ENCODE results near the gene HGD. TPM values are rescaled to one million over a fixed set of nuclear protein-coding genes. Genes with fewer than 3 reads are reported as not detected.

The HGD gene
- total RNA-seq, 2 donors from 2014 or later: 0.41 TPM; not detected in 1

GRCh38 chr3:120683671-120684301 is 1.7 kb upstream of the HGD start:
- Histone ChIP-seq H3K4me3 (no peak overlapping the region), H3K4me1 (peaks cover 0 to 6% of the 10 kb centered on the region in 2 donors), H3K27ac (no peak overlapping the region), H3K27me3 (no peaks in the 10 kb centered on the region), H3K9me3 (no peaks in the 10 kb centered on the region), H3K36me3 (no peaks in the 10 kb centered on the region)
- no peak for TF ChIP-seq CTCF (IDR thresholded peaks at IDR 0.05)
- DNase-seq (ENCODE audit: low spot score): no peak

- no peak overlapping the region for H3K4me3 ChIP-seq
- no peaks in the 10 kb centered on the region for H3K36me3 ChIP-seq
- H3K4me1 ChIP-seq: peaks cover 0 to 12% of the 10 kb centered on the region in 2 donors
- H3K9me3 ChIP-seq: no peaks in the 10 kb centered on the region
- no peak for DNase-seq (ENCODE audit: low spot score)
- no peak overlapping the region for H3K27ac ChIP-seq
- no peak for TF ChIP-seq CTCF (IDR thresholded peaks at IDR 0.05)
- H3K27me3 ChIP-seq: no peaks in the 10 kb centered on the region
Measured at GRCh38 chr3:120683213-120683612, 1.2 kb upstream of the HGD start.

GRCh38 chr3:120681506-120682038 is 467 bp downstream of the HGD start:
- Histone ChIP-seq H3K4me3 (no peak overlapping the region), H3K36me3 (no peaks in the 10 kb centered on the region), H3K4me1 (peaks cover 0 to 15% of the 10 kb centered on the region in 2 donors), H3K27ac (no peak overlapping the region), H3K27me3 (no peaks in the 10 kb centered on the region), H3K9me3 (no peaks in the 10 kb centered on the region)
- no peak for TF ChIP-seq CTCF (IDR thresholded peaks at IDR 0.05)
- DNase-seq (ENCODE audit: low spot score): no peak

- Histone ChIP-seq H3K9me3 (no peaks in the 10 kb centered on the region), H3K4me1 (peaks cover 0 to 15% of the 10 kb centered on the region in 2 donors), H3K27me3 (no peaks in the 10 kb centered on the region), H3K4me3 (no peak overlapping the region), H3K36me3 (no peaks in the 10 kb centered on the region), H3K27ac (no peak overlapping the region)
- no peak for DNase-seq (ENCODE audit: low spot score)
- TF ChIP-seq CTCF (IDR thresholded peaks at IDR 0.05): no peak
Measured at GRCh38 chr3:120681018-120681417, 1.0 kb downstream of the HGD start.

- Histone ChIP-seq H3K4me1 (peaks cover 0 to 15% of the 10 kb centered on the region in 2 donors), H3K4me3 (no peak overlapping the region), H3K27me3 (no peaks in the 10 kb centered on the region), H3K9me3 (no peaks in the 10 kb centered on the region), H3K27ac (no peak overlapping the region), H3K36me3 (no peaks in the 10 kb centered on the region)
- no peak for TF ChIP-seq CTCF (IDR thresholded peaks at IDR 0.05)
- DNase-seq (ENCODE audit: low spot score): no peak
Measured at GRCh38 chr3:120680193-120680894, 1.7 kb downstream of the HGD start.
